Measurements from ENCODE around the gene IL18. TPM values are rescaled to one million over a fixed set of nuclear protein-coding genes. Genes with fewer than 3 reads are reported as not detected.
"Not testable (repeated sequence)": the region's sequence is repeated elsewhere in the genome, so short reads cannot be mapped to it uniquely, and the experiment has no call there.

The IL18 gene
- total RNA-seq, 1 donor from 2014 or later = 8.4 TPM

GRCh38 chr11:112200252-112200651 is 36.4 kb upstream of the IL18 start:
- TF ChIP-seq, protein P1, sequence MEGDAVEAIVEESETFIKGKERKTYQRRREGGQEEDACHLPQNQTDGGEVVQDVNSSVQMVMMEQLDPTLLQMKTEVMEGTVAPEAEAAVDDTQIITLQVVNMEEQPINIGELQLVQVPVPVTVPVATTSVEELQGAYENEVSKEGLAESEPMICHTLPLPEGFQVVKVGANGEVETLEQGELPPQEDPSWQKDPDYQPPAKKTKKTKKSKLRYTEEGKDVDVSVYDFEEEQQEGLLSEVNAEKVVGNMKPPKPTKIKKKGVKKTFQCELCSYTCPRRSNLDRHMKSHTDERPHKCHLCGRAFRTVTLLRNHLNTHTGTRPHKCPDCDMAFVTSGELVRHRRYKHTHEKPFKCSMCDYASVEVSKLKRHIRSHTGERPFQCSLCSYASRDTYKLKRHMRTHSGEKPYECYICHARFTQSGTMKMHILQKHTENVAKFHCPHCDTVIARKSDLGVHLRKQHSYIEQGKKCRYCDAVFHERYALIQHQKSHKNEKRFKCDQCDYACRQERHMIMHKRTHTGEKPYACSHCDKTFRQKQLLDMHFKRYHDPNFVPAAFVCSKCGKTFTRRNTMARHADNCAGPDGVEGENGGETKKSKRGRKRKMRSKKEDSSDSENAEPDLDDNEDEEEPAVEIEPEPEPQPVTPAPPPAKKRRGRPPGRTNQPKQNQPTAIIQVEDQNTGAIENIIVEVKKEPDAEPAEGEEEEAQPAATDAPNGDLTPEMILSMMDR (IDR thresholded peaks at IDR 0.05; ENCODE audit: insufficient read depth, low read length, poor library complexity, severe bottlenecking) = no peak
- Histone ChIP-seq H3K4me3 (ENCODE audit: low read depth, low read length) (no peak overlapping the region), H3K27me3 (ENCODE audit: control insufficient read depth, insufficient read depth, low read length) (no peaks in the 10 kb centered on the region), H3K36me3 (ENCODE audit: control insufficient read depth, insufficient read depth, low read length) (no peaks in the 10 kb centered on the region)
- no peak for DNase-seq (ENCODE audit: low read depth)

DNA sequence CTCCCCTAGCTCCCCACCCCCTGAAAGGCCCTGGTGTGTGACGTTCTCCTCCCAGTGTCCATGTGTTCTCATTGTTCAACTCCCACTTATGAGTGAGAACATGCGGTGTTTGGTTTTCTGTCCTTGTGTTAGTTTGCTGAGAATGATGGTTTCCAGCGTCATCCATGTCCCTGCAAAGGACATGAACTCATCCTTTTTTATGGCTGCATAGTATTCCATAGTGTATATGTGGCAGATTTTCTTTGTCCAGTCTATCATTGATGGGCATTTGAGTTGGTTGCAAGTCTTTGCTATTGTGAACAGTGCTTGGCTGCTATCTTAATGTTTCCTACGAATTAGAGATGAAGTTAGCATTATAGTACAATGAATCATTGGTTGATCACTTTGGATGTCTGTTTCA is 35.2 kb upstream of the IL18 start:
- not testable (repeated sequence) for H3K27me3 ChIP-seq (ENCODE audit: control insufficient read depth, insufficient read depth, low read length); H3K4me3 ChIP-seq (ENCODE audit: low read depth, low read length); H3K36me3 ChIP-seq (ENCODE audit: control insufficient read depth, insufficient read depth, low read length); DNase-seq (ENCODE audit: low read depth)

GRCh38 chr11:112196519-112197087 is 32.7 kb upstream of the IL18 start:
- Histone ChIP-seq H3K36me3 (ENCODE audit: control insufficient read depth, insufficient read depth, low read length) (no peaks in the 10 kb centered on the region), H3K27me3 (ENCODE audit: control insufficient read depth, insufficient read depth, low read length) (no peaks in the 10 kb centered on the region), H3K4me3 (ENCODE audit: low read depth, low read length) (no peak overlapping the region)
- DNase-seq (ENCODE audit: low read depth) = no peak
- TF ChIP-seq, protein P1 (IDR thresholded peaks at IDR 0.05; ENCODE audit: insufficient read depth, low read length, poor library complexity, severe bottlenecking) = no peak

DNA sequence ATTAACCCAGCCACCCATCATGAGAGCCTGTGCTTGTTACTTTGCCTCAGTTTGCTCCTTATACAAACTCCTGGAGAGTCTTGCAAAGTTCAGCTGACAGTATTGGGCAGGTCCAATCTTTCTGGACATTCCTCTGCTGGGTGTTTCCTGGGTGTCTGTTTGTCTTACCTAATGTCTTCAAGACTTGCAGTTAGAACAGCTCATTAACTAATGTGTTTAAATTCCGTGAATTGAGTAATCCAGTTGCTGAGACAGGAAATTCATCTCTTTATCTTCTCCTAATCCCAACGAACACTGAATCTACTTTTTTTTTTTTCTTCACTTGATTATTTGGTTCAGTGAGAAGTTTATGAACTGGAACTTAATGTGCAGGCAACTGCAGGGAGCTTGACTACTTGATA is 32.1 kb upstream of the IL18 start:
- DNase-seq (ENCODE audit: low read depth) = peak; percentile 61
- Histone ChIP-seq H3K27me3 (ENCODE audit: control insufficient read depth, insufficient read depth, low read length) (no peaks in the 10 kb centered on the region), H3K36me3 (ENCODE audit: control insufficient read depth, insufficient read depth, low read length) (no peaks in the 10 kb centered on the region), H3K4me3 (ENCODE audit: low read depth, low read length) (no peak overlapping the region)
- TF ChIP-seq, protein P1 (IDR thresholded peaks at IDR 0.05; ENCODE audit: insufficient read depth, low read length, poor library complexity, severe bottlenecking) = no peak

DNA sequence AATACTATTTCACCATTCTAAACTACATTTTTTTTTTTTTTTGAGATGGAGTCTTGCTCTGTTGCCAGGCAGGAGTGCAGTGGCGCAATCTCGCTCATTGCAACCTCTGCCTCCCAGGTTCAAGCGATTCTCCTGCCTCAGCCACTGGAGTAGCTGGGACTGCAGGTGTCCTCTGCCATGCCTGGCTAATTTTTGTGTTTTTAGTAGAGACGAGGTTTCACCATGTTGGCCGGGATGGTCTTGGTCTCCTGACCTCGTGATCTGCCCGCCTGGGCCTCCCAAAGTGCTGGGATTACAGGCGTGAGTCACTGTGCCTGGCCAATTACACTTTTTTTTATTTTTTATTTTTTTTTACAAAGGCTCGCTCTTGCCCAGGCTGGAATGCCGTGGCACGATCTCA is 31.2 kb upstream of the IL18 start:
- peak; percentile 19 for DNase-seq (ENCODE audit: low read depth)
- H3K36me3 ChIP-seq (ENCODE audit: control insufficient read depth, insufficient read depth, low read length); H3K27me3 ChIP-seq (ENCODE audit: control insufficient read depth, insufficient read depth, low read length); H3K4me3 ChIP-seq (ENCODE audit: low read depth, low read length): not testable (repeated sequence)

- no peak for DNase-seq (ENCODE audit: low read depth)
- TF ChIP-seq, protein P1 (IDR thresholded peaks at IDR 0.05; ENCODE audit: insufficient read depth, low read length, poor library complexity, severe bottlenecking) = no peak
- no peak overlapping the region for H3K4me3 ChIP-seq (ENCODE audit: low read depth, low read length)
- H3K27me3 ChIP-seq (ENCODE audit: control insufficient read depth, insufficient read depth, low read length) = no peaks in the 10 kb centered on the region
- no peaks in the 10 kb centered on the region for H3K36me3 ChIP-seq (ENCODE audit: control insufficient read depth, insufficient read depth, low read length)
These were observed 22.4 kb upstream of the IL18 start for GRCh38 chr11:112186304-112186703.

GRCh38 chr11:112185883-112186282 is 22.0 kb upstream of the IL18 start:
- H3K4me3 ChIP-seq (ENCODE audit: low read depth, low read length) = no peak overlapping the region
- no peak for DNase-seq (ENCODE audit: low read depth)
- no peaks in the 10 kb centered on the region for H3K36me3 ChIP-seq (ENCODE audit: control insufficient read depth, insufficient read depth, low read length)
- no peaks in the 10 kb centered on the region for H3K27me3 ChIP-seq (ENCODE audit: control insufficient read depth, insufficient read depth, low read length)
- TF ChIP-seq, protein P1 (IDR thresholded peaks at IDR 0.05; ENCODE audit: insufficient read depth, low read length, poor library complexity, severe bottlenecking) = no peak

All from kidney epithelial cell (primary cell).